Activated T-cell treated with anti-CD3 and anti-CD28 coated beads for 48 hours (primary cell): ENCODE data around the gene IL10RA.
"Not testable (repeated sequence)": the region's sequence is repeated elsewhere in the genome, so short reads cannot be mapped to it uniquely, and the experiment has no call there.

Experiments used
- DNase-seq: peaks from one replicate; pipeline ENCODE4 v3.0.0-alpha.2; 2020; ENCODE audit warnings: low read depth

Gene IL10RA

DNA sequence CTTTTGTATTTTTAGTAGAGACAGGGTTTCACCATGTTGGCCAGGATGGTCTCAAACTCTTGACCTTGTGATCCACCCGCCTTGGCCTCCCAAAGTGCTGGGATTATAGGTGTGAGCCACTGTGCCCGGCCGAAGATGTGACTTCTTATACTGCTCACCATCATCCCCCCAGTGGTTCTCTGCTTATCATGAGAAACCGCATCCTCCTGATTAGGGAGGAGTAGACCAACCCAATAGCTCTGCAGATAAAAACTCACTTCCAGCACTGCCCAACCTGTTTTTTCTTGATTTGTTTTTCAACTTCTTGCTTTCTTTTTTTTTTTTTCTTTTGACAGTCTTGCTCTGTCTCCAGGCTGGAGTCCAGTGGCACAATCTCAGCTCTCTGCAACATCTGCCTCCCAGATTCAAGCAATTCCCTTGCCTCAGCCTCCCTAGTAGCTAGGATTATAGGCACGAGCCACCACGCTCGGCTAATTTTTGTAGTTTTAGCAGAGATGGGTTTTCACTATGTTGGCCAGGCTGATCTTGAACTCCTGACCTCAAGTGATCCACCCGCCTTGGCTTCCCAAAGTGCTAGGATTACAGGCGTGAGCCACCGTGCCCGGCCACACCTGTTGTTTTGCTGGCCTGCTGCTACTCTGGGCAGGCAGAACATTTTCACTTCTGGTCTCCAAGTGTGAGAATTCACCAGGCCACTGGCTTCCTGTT, 21.5 kb downstream of the IL10RA start:
- not testable (repeated sequence) for DNase-seq

DNA sequence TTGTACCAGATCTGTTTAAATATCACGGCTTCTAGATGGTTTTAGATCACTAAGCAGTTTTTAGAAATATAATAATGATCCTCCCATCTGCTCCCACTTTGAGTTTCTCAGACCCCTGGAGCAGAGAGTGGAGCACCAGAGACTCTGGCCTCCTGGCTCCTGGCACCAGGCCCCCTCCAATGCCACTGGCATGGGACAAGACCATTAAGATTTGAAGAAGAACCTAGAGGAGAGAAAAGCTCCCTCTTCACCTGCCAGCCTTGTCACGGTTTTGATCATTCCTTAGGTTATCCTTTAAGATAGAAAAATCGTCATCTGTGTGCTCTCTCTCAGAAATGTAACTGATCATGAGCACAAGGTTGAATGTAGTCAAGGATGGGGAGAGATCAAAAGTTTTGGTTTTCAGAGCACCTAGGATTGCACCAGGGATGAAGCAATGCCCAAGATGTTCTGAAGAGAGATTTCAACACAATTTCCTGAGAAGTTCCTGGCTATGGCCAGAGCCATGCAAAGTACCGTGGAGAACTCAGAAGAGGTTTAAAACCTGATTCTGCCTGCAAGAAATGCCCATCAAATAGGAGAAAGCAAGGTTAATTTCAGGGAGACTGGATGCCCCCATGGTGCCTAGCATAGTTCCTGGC, 22.2 kb downstream of the IL10RA start:
- DNase-seq = no peak

DNA sequence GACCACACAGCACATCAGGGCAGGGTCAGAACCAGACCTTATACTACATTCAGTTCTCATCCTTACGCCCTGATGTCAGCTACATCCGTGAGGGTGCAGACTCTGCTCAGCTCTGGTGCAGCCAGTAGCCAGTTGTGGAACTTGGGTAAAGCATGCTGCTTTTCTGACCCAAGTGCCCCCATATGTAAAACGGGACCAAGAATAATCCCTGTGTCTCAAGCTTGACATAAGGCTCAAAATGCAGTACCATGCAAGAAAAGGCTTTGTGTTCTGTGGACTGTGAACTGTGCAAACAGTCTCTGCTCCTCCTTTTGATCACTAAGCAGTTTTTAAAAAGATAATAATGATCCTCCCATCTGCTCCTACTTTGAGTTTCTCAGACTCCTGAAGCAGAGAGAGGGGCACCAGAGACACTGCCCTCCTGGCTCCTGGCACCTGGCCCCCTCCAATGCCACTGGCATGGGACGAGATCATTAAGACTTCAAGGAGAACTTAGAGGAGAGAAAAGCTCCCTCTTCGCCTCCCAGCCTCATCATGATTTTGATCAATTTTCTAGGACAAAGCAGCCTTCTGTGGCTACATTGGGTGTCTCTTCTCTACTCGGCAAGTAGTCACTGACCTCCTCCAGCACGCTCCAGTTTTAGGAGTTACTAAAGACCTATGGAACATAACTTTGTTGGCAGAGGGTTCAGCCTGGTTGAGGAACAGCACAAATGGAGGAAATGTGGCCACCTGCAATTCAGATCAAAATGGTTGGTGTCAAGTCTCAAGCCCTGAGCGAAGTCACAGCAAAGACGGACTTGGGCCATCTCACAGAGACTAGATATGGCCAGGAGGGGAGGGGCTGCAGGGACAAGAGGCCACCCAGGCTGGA, 23.9 kb downstream of the IL10RA start:
- DNase-seq = no peak

DNA sequence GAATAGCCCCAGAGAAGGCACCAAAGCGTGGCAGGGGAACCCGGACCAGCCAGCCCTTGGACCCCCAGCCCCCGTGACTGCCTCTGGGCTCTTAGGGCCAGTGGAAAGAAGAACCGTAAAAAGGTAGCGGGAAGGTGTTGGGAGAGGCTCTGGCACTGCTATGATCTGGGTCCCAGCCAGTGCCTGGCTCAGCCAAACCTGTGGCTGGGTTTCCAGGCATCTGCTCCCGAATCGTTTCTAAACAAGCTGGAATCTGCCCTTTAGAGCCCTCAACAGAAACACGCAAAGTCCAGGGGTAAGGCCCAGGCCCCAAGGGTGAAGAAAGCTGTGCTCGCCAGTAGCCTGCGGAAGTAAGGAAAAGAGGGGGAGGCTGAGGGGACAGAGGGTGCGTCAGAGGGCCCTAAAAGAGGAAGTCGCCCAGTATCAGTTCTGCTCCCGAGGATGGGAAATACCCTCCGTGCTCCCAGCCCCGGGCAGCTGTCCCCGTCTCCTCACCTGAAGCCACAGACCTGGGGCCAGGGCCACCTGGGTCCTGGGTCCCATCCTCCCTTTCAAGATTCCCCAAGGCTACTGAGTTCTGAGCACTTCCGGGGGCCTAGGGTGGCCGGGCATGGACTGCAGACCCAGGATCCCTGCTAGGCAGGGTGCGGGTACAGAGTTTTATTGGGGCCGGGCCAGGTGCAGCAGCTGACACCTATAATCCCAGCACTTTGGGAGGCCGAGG, 24.7 kb downstream of the IL10RA start:
- DNase-seq = no peak

DNA sequence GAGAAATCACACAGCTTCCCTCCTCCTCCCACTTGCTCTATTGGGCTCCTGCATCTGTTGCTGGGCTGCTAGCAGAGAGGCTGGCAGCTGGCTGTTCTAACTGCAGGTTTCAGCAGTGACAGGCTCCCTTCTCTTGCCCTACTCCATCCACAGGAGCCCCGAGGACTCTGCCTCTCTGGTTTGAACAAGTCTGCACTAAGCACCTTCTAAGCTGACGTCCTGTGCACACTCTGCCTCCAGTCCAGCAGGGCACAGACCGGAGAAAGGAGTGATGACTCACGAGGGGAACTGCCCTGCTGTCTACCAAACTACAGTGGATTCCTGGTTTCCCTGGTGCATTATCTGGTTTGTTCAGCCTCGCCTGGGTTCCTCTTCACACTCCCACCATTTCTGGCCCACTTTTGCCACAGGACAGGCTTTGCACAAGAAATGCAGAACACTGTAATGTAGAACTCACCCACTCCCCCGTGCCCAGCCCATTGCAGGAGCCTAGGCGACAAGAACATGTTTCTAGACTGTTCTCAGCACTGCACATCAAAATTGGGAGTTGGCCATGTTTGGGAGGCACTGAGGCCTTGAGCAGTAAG, 26.0 kb downstream of the IL10RA start:
- DNase-seq = no peak

DNA sequence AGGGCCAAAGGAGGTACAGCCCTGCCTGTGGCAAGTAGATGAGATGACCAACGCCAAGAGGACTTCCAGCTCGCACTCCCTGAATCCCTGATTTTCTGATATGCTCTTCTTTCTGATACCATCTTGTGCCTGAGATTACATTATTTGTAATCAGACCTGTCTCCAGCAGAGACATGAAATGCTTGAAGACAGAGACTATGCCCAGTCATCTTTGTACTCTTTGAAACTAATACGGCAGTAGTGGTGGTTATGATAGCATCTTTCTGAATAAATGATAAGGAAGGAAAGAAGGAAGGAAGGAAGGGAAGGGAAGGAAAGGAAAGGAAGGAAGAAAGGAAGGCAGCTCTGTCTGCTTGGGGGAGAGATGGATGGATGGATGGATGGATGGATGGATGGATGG, 27.8 kb downstream of the IL10RA start:
- DNase-seq = no peak

DNA sequence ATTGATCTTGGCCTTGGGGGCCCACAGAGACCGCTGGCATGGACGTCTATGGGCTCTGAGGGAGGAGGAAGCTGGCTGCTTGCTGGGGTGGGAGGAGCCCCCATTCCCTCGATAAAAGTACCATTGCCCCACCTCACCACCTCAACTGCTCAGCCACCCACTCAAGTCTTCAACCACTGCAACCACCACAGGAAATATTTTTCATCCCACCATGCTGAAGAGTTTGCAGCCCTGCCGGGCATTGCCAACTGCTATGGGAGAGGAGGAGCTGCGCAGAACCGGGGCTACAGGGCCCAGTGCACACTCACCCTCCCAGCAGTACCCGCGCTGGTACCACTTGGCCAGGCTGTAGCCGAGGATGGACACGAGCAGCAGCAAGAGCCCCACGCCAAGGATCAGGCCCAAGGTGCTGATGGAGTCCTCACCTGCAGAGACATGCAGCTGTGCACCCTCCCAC, 29.2 kb downstream of the IL10RA start:
- no peak for DNase-seq

DNA sequence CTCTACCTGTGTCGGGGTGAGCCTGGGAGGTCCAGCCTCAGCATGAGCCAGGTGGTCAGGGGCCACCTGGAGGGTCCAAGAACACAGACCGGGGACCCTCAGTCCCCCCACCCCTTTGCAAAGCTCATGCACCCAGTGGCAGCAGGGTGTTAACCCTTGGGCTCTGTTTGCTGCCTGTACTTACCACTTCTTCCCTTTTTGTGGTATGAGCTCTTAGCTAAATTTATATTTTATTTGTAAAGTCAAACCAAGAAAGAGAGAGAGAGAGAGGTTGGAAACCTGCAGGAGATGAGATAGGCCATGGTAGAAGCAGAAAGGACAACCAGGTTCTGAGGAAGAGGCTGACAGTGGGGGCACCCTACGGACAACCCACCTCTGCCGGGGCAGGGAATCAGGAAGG, 29.9 kb downstream of the IL10RA start:
- no peak for DNase-seq

DNA sequence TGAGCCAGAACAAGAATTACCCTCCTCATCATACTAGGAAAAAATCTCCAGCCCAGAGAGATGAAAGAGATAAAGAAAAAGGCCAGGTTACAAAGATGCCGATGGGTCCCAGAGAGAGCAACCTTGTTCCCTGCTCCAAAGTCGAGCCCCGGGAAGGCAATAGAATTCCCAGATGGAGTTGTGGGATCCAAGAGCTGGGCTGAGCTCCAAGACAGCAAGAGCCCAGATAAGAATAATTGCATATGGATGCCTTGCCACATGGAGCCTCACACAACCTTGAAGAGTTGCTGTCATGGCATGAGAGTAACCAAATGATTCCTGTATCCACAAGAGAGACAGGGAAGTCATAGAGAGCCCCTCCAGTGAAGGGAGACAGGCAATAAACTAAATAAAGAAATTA, 30.9 kb downstream of the IL10RA start:
- DNase-seq = no peak

DNA sequence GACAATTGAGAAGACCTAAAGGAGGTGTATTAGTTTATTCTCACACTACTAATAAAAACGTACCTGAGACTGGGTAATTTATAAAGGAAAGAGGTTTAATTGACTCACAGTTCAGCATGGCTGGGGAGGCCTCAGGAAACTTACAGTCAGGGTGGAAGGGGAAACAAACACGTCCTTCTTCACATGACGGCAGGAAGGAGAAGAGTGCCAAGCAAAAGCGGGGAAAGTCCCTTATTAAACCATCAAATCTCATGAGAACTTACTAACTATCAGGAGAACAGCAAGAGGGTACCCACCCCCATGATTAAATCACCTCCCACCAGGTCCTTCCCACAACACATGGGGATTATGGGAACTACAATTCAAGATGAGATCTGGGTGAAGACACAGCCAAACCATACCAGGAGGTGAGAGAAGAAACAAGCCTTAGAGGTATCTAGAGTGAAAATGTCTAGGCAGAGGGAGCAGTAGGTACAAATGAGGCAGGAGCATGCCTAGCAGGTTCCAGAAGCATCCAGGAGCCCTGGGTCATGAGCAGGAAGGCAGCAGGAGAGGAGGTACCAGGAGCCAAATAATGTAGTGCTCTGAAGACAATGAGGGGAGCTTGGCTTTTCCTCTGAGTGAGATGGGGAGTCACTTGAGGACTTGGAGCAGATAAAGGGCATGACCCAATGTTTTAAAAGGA, 31.6 kb downstream of the IL10RA start:
- no peak for DNase-seq

DNA sequence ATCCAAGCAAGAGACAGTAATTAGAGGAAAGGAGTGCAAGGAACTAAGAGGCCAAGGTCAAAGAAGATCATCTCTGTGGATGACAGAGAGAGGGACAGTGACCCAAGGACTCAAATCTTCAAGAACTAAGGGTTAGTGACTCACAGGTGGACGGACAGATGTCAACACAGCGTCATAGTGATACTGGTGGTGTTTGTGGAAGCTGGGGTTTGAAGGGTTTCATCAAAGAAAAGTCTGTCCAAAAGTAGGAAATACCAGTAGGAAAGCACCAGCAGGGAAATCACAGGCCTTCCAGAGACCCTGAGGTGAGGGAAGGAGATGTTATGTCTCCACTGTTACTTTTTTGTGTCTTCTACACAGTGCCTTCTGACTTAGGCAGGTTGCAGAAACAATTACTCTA, 32.2 kb downstream of the IL10RA start:
- no peak for DNase-seq

DNA sequence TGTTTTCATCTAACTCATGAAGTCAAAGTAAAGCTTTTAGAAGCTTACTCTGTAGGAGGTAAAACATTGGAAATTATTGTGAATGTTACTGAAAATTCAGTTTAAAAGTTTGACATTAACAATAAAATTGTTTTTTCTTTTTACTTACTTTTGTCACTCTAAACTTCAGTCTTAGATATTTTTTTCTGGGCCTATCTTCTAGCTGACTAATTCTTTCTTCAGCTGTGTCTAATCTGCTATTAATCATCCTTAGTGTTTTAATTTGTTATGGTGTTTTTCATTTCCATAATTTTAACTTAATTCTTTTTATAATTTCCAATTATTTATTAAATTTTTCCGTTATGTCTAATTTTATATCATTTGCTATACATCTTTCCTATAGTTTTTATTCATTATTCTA, 35.0 kb downstream of the IL10RA start:
- DNase-seq = no peak

DNA sequence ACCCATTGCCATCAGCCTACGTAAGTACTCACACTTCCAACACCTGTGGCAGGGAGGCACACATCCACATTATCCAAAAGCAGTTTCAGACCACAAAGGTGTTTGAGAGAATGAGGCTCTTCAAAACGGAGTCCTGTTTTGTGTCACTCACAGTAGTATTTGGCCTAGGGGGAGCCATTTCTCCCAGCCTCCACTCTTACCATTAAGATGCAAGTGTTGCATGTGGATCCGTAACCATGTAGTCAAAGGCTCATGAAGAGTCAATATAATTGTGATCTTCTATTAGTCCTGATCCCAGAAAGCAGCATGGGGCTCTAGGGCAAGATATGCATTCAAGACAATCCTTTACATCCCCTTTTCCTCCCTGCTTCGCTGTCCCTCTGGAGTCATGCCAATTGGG, 41.5 kb downstream of the IL10RA start:
- no peak for DNase-seq

DNA sequence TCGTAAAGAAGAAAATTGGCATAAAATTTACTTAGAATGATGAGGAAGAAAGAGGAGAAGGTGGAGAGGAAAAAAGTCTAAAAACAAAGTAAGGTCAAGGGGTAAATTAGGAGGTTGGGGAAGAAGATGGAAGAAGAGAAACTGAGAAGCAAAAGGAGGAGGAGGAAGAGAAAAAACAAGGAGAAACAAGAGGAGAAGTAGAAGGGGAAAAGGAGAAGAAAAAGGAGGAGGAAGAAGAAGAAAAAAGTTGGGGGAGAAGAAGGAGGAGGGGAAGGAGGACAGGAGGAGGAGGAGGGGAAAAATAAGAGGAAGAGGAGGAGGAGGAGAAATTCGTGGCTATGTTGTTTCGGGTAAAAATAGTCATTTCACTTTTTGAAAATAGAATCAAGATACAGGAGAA, 42.4 kb downstream of the IL10RA start:
- no peak for DNase-seq

DNA sequence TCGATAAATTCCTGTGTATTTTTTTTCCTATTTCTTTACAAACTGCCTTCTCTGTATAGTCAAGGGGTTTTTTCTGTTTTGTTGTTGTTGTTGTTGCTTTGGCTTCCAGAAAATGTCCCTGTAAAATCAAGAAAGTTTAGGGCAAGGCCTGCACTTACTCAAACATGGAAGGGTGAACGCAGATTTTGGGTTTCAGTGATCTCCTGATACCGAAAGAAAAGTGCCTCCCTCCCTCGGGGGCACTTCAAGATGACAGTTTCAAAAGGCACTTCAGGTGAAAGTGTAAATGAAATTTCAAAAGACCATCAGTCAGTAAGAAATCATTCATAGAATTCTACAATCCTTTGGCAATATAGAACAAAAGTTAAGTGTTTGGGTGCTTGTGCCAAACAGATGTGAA, 47.2 kb downstream of the IL10RA start:
- DNase-seq = no peak

DNA sequence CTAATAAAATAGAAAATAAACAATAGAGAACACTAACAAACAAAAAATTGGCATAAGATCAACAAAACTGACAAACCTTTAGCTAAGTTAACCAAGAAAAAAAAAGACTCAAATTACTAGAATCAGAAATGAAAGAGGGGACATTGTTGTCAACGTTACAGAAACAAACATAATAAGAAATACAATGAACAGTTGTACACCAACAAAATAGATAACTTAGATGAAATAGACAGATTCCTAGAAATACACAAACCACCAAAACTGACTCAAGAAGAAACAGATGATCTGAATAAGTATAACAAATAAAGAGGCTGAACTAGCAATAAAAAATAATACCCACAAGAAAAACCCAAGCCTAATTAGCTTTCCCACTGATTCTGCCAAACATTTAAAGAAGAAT, 55.9 kb downstream of the IL10RA start:
- no peak for DNase-seq

DNA sequence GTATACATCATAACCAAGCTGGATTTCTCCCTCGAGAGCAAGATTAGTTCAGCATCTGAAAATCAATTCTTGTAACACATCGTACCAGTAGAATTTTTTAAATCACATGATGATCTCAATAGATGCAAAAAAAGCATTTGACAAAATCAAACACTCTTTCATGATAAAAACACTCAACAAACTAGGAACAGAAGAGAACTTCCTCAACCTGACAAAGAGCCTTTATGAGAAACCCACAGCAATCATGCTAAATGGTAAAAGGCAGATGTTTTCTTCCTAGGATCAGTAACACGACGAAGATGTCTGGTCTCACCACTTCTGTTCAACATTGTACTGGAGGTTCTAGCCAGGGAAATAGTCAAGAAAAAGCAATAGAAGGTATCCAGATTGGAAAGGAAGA, 56.6 kb downstream of the IL10RA start:
- no peak for DNase-seq

DNA sequence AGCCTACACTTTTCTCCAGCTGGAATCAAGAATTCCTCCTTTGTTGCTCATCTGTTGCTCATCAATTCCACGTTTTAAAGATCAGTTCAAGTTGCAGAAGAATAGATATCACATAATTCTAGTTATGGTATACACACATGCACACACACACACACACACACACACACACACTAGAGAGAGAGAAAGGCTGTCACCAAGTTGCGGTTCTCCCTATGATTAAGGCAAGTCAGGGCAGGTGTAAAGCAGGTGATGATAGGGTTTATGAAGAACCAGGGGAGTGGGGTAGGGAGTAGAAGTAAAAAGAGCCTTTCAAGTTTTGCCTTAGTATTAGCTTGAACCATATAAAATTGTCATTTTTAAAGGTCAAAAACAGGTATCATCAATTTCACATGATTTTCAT, 59.0 kb downstream of the IL10RA start:
- no peak for DNase-seq

DNA sequence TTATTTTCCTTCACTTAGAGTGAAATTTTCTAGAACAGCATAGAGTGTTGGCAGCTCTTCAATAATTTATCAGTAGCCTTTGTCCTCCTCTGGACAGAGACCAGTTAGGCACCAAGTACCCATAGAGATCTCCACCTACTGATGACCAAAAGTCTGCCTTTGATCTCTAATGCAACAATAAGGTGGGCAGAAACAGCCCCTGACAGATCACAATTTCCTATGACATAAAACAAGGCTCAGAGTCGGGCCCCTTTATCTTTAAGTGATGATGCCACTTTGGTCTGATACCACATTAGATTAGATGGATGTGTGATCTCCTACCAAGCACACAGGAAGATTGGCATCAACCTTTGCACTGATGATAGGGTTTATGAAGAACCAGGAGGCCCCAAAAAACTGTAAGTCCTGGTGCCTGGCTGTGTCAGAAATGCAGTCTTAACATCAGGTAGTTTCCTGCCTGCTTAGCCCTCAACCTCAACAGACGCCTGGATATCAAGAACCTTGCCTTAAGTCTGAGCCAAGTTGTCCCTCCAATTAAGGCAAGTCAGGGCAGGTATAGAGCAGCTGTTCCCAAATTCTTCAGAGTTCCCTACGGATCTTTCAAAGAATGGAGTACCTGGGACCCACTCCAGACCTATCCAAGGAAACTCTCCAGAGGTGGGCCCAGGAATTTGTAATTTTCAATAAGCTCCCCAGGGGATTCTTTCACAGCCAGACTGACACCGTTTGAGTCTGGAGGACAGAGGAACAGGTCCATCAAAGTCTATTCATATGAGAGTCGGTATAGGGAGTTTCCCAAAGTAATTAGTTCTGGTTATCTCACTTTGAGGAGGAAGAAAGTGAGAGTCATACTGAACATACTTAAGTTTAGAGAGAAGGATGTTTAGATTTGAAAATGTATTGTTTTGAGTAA, 60.1 kb downstream of the IL10RA start:
- DNase-seq = no peak

DNA sequence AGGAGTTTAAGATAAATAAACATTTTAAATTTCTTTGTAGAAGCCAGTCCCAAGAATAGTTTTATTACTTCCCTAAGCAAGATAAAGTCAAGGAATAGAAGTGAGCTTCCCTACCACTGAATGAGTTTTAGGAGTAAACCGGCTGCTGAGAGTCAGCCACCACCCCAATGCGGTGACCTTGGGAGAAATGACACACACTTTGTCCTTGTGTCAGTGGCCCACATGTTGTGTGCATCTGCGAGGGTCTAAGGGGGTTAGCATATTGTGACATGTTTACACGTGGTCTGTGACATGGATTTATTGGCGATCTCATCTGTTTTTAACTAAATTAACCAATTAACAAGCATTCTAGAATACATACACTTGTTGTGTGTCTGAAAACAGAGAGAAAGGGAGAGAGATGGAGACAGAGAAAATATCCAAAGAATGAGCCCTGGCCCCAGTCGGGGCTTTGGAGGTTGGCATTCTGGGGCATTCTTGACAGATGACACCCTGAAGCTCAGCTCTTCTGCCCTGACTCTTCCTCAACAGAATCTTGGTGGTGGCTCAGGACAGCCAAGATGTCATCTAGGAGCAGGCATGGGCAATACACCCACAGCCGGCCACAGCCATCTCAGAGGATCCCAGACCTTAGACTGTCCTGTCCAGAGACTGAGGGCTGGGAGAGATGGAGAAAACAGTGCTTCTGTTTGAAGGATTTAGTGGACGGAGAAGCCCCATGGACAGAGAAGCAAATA, 60.9 kb downstream of the IL10RA start:
- DNase-seq = no peak
